Measurements from ENCODE around the gene NUDT17. TPM values are rescaled to one million over a fixed set of nuclear protein-coding genes. Genes with fewer than 3 reads are reported as not detected.
"Not testable (repeated sequence)": the region's sequence is repeated elsewhere in the genome, so short reads cannot be mapped to it uniquely, and the experiment has no call there.

NUDT17 gene
- 4.4 and 8.8 TPM in 2 replicates for total RNA-seq (2014; rRNA removed; shearing (Covaris generic))

DNA sequence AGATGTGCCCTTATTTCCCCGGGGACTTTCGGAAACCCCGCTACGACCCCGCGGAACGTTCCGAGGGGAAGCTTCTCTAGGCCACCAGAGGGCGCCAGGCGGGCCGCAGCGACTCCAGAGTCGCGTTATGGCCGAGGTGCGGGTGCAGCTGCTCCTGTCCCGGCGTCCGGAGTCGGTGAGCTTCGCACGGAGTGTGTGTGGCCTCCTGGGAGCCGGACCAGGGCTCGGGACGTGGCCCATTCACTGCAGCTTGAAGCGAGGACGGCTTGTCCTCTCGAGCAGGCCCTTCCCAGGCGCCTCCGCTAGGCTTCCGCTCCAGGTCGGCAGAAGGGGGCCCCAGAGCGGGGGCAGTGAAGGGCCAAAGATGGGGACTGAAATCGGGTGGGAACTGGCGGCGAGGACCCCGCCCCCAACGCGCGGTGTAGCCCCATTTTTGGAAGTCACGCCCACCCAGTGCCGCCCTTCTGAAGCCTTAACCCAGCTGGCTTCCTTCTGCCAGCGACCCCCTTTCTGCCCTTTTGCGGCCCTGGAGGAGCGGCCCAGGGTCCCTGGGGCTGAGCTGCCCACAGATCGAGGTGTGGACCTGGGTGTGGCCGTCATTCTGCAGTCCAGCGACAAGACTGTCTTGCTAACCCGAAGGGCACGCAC, at the start of gene NUDT17:
Gene NUDT17 (plus strand): TSS at position 117 of the 648 bp plus-strand sequence. CDS start 11 bp downstream, at position 128.
- Histone ChIP-seq H3K36me3 (replicated peaks; ENCODE audit: control insufficient read depth, insufficient read depth, low read length) (peaks cover 17% of the 10 kb centered on the region), H3K4me3 (ENCODE audit: insufficient read depth, low read depth, low read length) (peak within 1 kb of the TSS; percentile 69), H3K27me3 (ENCODE audit: control insufficient read depth, insufficient read depth, low read length) (peaks cover 5% of the 10 kb centered on the region; the same call in 1 of the 2 replicates)
- peak; percentile 95 for DNase-seq

DNA sequence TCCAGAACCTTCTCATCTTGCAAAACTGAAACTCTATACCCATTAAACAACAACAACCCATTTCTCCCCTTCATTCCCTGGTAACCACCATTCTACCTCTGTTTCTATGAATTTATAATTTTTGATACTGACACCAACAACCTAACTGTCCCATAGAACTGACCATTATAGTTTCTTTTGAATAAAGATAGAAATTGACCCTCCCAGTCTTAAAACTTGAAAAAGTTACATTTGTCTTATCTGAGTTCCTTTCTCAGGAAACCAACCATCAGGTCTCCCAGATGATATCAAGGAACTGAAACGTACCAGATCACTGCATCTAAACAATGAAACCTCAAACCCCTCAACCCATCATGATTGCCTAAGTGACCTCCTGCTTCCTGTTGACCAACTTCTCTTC, 48.7 kb upstream of the NUDT17 start:
- no peak for DNase-seq
- Histone ChIP-seq H3K36me3 (replicated peaks; ENCODE audit: control insufficient read depth, insufficient read depth, low read length) (no peaks in the 10 kb centered on the region), H3K27me3 (ENCODE audit: control insufficient read depth, insufficient read depth, low read length) (no peaks in the 10 kb centered on the region), H3K4me3 (ENCODE audit: insufficient read depth, low read depth, low read length) (no peak overlapping the region)

GRCh38 chr1:145799806-145800205, 45.6 kb upstream of the NUDT17 start:
- Histone ChIP-seq H3K27me3 (ENCODE audit: control insufficient read depth, insufficient read depth, low read length) (no peaks in the 10 kb centered on the region), H3K4me3 (ENCODE audit: insufficient read depth, low read depth, low read length) (no peak overlapping the region), H3K36me3 (replicated peaks; ENCODE audit: control insufficient read depth, insufficient read depth, low read length) (no peaks in the 10 kb centered on the region)
- no peak for DNase-seq

DNA sequence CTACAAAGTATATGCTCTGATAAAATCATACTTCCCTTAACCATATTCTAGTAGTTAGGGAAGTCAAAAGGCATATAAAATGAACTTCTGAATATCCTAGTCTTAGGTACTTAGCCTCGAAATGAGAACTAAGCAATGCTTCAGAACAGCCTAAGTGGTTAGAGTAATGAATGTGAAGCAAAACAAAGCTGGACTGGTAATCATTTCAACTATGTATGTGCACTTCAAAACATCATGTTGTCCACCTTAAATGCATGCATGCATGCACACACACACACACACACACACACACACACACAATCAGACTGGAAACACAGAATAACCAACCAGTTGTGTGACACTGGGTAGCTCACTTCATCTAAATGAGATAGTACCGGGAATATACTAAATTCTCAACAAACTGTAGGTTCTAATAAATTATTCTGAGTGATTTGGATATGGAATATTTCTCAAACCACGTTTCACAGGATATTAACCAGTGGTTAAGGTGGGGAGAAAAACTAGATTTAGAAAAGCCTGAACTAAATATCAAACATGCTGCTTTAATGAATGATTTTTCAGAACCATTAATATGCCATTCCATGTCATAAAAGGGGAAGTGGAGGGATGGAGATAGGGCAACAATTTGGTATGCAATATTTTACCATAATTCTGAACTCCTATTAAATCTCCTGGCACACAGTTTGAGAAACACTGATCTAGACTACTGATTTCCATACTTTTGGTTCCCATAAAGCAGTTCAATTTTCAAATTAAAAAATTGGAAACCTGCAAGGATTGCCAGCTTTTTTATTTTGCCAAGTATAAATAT, 41.0 kb upstream of the NUDT17 start:
- no peaks in the 10 kb centered on the region for H3K36me3 ChIP-seq (replicated peaks; ENCODE audit: control insufficient read depth, insufficient read depth, low read length)
- H3K27me3 ChIP-seq (ENCODE audit: control insufficient read depth, insufficient read depth, low read length): no peaks in the 10 kb centered on the region
- no peak overlapping the region for H3K4me3 ChIP-seq (ENCODE audit: insufficient read depth, low read depth, low read length)
- no peak for DNase-seq

- DNase-seq: no peak
- H3K27me3 ChIP-seq (ENCODE audit: control insufficient read depth, insufficient read depth, low read length): no peaks in the 10 kb centered on the region
Observed at GRCh38 chr1:145805057-145805456, 40.4 kb upstream of the NUDT17 start.

GRCh38 chr1:145806408-145806807, 39.0 kb upstream of the NUDT17 start:
- Histone ChIP-seq H3K36me3 (replicated peaks; ENCODE audit: control insufficient read depth, insufficient read depth, low read length) (no peaks in the 10 kb centered on the region), H3K4me3 (ENCODE audit: insufficient read depth, low read depth, low read length) (no peak overlapping the region), H3K27me3 (ENCODE audit: control insufficient read depth, insufficient read depth, low read length) (no peaks in the 10 kb centered on the region)
- DNase-seq: no peak

More at GRCh38 chr1:145805057-145805456, 40.4 kb upstream of the NUDT17 start:
- Histone ChIP-seq H3K36me3 (replicated peaks; ENCODE audit: control insufficient read depth, insufficient read depth, low read length) (no peaks in the 10 kb centered on the region), H3K4me3 (ENCODE audit: insufficient read depth, low read depth, low read length) (no peak overlapping the region)

DNA sequence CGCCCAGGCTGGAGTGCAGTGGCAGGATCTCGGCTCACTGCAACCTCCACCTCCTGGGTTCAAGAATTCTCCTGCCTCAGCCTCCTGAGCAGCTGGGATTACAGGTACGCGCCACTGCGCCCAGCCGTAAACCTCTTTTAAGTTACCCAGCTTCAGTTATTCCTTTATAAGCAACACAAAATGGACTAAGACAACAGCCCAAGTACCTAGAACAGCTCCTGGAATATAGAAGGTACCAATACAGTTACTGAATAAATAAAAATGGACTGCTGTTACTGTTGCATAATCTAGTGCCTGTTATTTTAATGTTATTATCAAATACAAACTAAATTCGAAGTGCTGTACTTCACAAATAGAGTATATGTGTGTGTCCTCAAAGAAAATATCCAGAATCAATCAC, 38.6 kb upstream of the NUDT17 start:
- Histone ChIP-seq H3K27me3 (ENCODE audit: control insufficient read depth, insufficient read depth, low read length) (no peaks in the 10 kb centered on the region), H3K4me3 (ENCODE audit: insufficient read depth, low read depth, low read length) (no peak overlapping the region), H3K36me3 (replicated peaks; ENCODE audit: control insufficient read depth, insufficient read depth, low read length) (no peaks in the 10 kb centered on the region)
- DNase-seq: no peak

DNA sequence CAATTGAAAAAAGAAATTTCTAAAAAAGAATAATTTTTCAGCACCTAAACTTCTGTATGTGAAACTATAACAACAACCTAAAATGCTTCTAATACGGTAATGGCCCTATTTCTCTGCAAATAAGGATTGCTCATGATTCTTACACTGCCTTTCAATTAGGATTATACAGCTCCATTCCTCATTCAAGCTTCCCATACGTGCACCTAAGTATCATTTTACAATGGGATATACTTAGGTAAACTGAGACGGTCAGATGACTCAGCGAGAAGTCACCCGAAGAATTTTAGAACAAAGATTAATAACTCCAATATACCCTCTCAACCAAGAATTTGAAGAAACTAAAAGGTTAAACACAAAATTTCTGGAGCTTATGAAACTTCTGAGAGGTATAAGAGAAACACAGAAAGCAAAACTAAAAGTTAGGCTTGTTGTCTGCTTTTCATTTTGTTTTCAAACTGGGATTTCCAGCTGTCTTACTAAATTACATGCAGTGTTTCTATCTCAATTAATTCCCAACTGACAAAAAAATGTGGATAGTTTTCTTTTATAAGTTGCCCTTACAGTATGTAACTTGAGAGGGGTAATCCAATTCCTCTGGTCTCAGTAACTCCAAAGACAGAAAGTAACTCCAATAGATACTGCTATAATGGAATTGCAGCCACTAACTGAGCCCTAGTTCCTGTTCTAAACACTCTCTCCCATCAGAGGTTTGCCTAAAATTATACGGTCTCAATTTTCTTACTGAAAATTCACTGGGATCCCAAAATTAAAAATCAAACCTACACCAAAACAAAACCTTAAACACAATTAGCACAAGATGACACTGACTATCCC, 32.2 kb upstream of the NUDT17 start:
- not testable (repeated sequence) for H3K27me3 ChIP-seq (ENCODE audit: control insufficient read depth, insufficient read depth, low read length); DNase-seq; H3K4me3 ChIP-seq (ENCODE audit: insufficient read depth, low read depth, low read length); H3K36me3 ChIP-seq (replicated peaks; ENCODE audit: control insufficient read depth, insufficient read depth, low read length)

- not testable (repeated sequence) for H3K36me3 ChIP-seq (replicated peaks; ENCODE audit: control insufficient read depth, insufficient read depth, low read length); H3K27me3 ChIP-seq (ENCODE audit: control insufficient read depth, insufficient read depth, low read length); DNase-seq; H3K4me3 ChIP-seq (ENCODE audit: insufficient read depth, low read depth, low read length)
Observed at GRCh38 chr1:145818095-145818494, 27.3 kb upstream of the NUDT17 start.

DNA sequence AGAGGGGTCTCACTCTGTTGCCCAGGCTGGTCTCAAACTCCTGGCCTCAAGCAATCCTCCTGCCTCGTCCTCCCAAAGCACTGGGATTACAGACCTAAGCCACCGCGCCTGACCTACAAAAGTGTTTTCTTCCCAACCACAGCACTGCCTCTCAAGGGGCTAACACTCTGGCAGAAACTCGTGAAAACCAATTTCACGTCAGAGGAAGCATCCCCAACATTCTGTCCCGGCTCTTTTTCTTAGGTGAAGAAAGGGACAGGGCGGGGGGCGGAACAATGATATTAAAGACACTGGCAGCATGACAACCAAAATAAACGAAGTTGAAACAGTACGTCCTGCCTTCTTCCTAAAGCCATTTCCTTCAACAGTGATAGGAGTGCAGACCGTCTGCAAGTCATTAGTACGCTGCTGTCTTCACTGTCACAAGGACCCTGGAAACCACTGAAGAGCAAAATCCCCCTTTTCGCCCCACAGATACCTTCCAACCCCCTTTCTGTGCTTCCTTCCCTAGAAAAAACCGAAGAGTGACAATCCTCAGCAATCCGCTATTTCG, 22.6 kb upstream of the NUDT17 start:
- DNase-seq; H3K4me3 ChIP-seq (ENCODE audit: insufficient read depth, low read depth, low read length); H3K27me3 ChIP-seq (ENCODE audit: control insufficient read depth, insufficient read depth, low read length); H3K36me3 ChIP-seq (replicated peaks; ENCODE audit: control insufficient read depth, insufficient read depth, low read length): not testable (repeated sequence)

DNA sequence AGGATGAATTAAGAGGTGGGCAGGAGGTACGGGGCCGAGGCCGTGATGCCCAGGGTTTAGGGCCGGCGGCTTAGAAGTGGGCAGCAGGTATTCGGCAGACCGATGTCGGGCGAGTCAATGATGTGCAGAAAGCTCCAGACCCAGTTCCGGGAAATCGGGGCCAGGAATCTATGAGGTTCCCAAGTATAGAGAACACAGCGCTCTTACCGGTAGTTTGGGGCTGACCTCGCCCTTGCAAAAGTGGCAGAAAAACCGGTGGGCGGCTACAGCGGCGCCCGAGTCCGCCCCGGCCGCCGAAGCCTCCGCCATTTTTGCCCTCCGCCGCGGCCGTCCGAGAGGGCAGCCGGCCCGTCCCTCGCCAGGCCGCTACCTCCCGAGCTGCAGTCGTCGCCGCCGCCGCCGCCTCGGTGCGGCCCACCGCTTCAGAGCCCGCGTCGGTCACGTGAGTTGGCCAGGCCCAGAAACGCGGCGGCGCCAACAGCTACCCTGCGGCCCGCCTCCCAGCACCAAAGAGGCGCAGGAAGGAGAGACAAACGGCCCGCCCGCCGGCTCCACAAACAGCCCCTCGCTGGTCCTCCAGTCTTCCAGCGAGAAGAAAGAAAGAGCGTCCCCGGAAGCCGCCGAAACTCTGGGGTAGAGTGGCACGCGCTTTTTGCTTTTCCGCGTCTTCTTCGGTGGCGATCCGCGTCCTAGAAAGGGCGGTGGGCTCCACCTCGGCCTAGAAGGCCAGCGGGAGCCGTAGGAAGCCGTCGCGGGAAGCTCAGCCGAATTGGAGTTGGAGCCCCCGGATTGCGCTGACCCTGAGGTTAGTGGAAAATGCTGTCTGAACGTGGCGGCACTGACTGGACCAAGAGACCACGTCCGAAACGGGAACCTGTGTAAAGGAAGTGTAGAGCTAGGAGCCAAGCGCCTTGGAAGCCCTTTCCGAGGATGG, 21.6 kb upstream of the NUDT17 start, which contains the start of the genes POLR3C and RNF115:
Gene POLR3C (plus strand): TSS at position 636 of the 934 bp plus-strand sequence. CDS start 1,577 bp downstream, outside the sequence.
Gene RNF115 (minus strand): TSS at position 531 of the 934 bp plus-strand sequence. CDS start 222 bp downstream, at position 309.
- peak; percentile 92 for DNase-seq
- Histone ChIP-seq H3K27me3 (ENCODE audit: control insufficient read depth, insufficient read depth, low read length) (no peaks in the 10 kb centered on the region), H3K36me3 (replicated peaks; ENCODE audit: control insufficient read depth, insufficient read depth, low read length) (peaks cover 15% of the 10 kb centered on the region), H3K4me3 (ENCODE audit: insufficient read depth, low read depth, low read length) (peak within 1 kb of the TSS; percentile 91)

- H3K36me3 ChIP-seq (replicated peaks; ENCODE audit: control insufficient read depth, insufficient read depth, low read length): peaks cover 21% of the 10 kb centered on the region
- peak overlapping the region; percentile 91 for H3K4me3 ChIP-seq (ENCODE audit: insufficient read depth, low read depth, low read length)
- no peaks in the 10 kb centered on the region for H3K27me3 ChIP-seq (ENCODE audit: control insufficient read depth, insufficient read depth, low read length)
- DNase-seq: peak; percentile 22
Observed at GRCh38 chr1:145824499-145824842, 21.0 kb upstream of the NUDT17 start.

GRCh38 chr1:145826030-145826429, 19.4 kb upstream of the NUDT17 start:
- Histone ChIP-seq H3K36me3 (replicated peaks; ENCODE audit: control insufficient read depth, insufficient read depth, low read length) (peaks cover 23% of the 10 kb centered on the region), H3K27me3 (ENCODE audit: control insufficient read depth, insufficient read depth, low read length) (no peaks in the 10 kb centered on the region), H3K4me3 (ENCODE audit: insufficient read depth, low read depth, low read length) (no peak overlapping the region)
- DNase-seq: no peak
